B cell (primary cell): ENCODE measurements around the gene CTTN. TPM values are rescaled to one million over a fixed set of nuclear protein-coding genes. Genes with fewer than 3 reads are reported as not detected.

Source experiments
- ATAC-seq: fragments of 200-7000 bp; cut with Tn5 transposase; one replicate; pipeline ENCODE4 v1.10.0; 2021; ENCODE audit warnings: low read depth, mild to moderate bottlenecking, moderate number of reproducible peaks, moderate library complexity
- CTCF ChIA-PET: fragments of 350-600 bp; sonication (Branson Sonifier 250); formaldehyde crosslinking; loops from one replicate; lab custom pipeline; 2021; ENCODE audit warnings: antibody characterized with exemption, inconsistent platforms; lab: Charles Lee
- POLR2A ChIA-PET: fragments of 350-600 bp; sonication (Branson Sonifier 250); formaldehyde crosslinking; loops from one replicate; lab custom pipeline; 2021; ENCODE audit warnings: antibody characterized with exemption; lab: Charles Lee
- DNase-seq: peaks from one replicate; pipeline ENCODE4 v3.0.0; 2013
- H2AFZ ChIP-seq: 2 replicates; pipeline ENCODE4 v1.6.1; 2012; ENCODE audit warnings: mild to moderate bottlenecking, low read depth, low read length; ENCODE audit not compliant: insufficient read depth, poor library complexity, severe bottlenecking
- H3K27ac ChIP-seq, 2 donors: 1 replicate in 1 of 2; 2 replicates in 1 of 2; pipeline ENCODE4 v1.5.1; 2012 to 2013; ENCODE audit warnings: low read length in 2 of 2, mild to moderate bottlenecking in 2 of 2, moderate library complexity in 1 of 2
- H3K27me3 ChIP-seq, 4 experiments: fragments of 200-600 bp in 1 of 4; sonication (generic) in 1 of 4; replicated peaks in 1 of 4; 1 replicate in 2 of 4; 2 replicates in 2 of 4; pipeline versions ENCODE4 v1.6.1 to v1.7.0; 2013 to 2016; ENCODE audit warnings: low read length in 3 of 4, mild to moderate bottlenecking in 2 of 4, mixed read lengths in 1 of 4, moderate library complexity in 1 of 4; ENCODE audit not compliant: insufficient read depth in 4 of 4, control insufficient read depth in 3 of 4; ENCODE audit errors: control extremely low read depth in 1 of 4
- H3K36me3 ChIP-seq, 2 experiments: replicated peaks in 1 of 2; 1 replicate in 1 of 2; 2 replicates in 1 of 2; pipeline versions ENCODE4 v1.6.1 to v1.7.1; 2013; ENCODE audit warnings: low read length in 1 of 2; ENCODE audit not compliant: insufficient read depth in 2 of 2, control insufficient read depth in 1 of 2; ENCODE audit errors: control extremely low read depth in 1 of 2, extremely low read depth in 1 of 2
- H3K4me1 ChIP-seq, 2 donors: fragments of 200-600 bp in 1 of 2; sonication (generic) in 1 of 2; 1 replicate in 1 of 2; 2 replicates in 1 of 2; pipeline versions ENCODE4 v1.5.1 to v1.6.1; 2013 to 2017; ENCODE audit warnings: low read length in 2 of 2; ENCODE audit not compliant: control insufficient read depth in 2 of 2, insufficient read depth in 2 of 2
- H3K4me2 ChIP-seq: replicated peaks from 2 replicates; pipeline ENCODE3; 2012; ENCODE audit warnings: mild to moderate bottlenecking, low read depth, low read length; ENCODE audit not compliant: poor library complexity, severe bottlenecking
- H3K4me3 ChIP-seq, 5 experiments: fragments of 200-600 bp in 1 of 5; sonication (generic) in 1 of 5; 1 replicate in 3 of 5; 2 replicates in 2 of 5; pipeline versions ENCODE4 v1.5.1 to v1.7.0; 2011 to 2016; ENCODE audit warnings: low read length in 4 of 5, mild to moderate bottlenecking in 4 of 5, low read depth in 2 of 5, control low read depth in 1 of 5, moderate library complexity in 1 of 5; ENCODE audit not compliant: insufficient read depth in 1 of 5; ENCODE audit errors: control extremely low read depth in 1 of 5, extremely low read depth in 1 of 5
- H3K79me2 ChIP-seq: fragments of 200-600 bp; sonication (generic); one replicate; pipeline ENCODE4 v1.6.0; 2016; ENCODE audit warnings: low read length; ENCODE audit not compliant: control insufficient read depth, insufficient read depth
- H3K9ac ChIP-seq: fragments of 200-600 bp; sonication (generic); 2 replicates; pipeline ENCODE4 v1.6.1; 2017; ENCODE audit warnings: mild to moderate bottlenecking, low read length, moderate library complexity
- H3K9me3 ChIP-seq, 3 donors: one replicate each; pipeline versions ENCODE4 v1.6.1 to v1.7.1; 2013; ENCODE audit warnings: low read length in 2 of 3; ENCODE audit not compliant: control insufficient read depth in 2 of 3, insufficient read depth in 1 of 3; ENCODE audit errors: control extremely low read depth in 1 of 3
- H4K20me1 ChIP-seq: 2 replicates; pipeline ENCODE4 v1.6.0; 2012; ENCODE audit warnings: mild to moderate bottlenecking, low read length; ENCODE audit not compliant: insufficient read depth, control insufficient read depth, poor library complexity, severe bottlenecking
- H3K27ac Mint-ChIP-seq: one replicate; pipeline ENCODE4 v1.8.0; 2021; ENCODE audit warnings: mixed read lengths
- H3K27me3 Mint-ChIP-seq: one replicate; pipeline ENCODE4 v1.8.0; 2021; ENCODE audit warnings: mixed read lengths
- H3K4me1 Mint-ChIP-seq: one replicate; pipeline ENCODE4 v1.8.0; 2021; ENCODE audit warnings: mixed read lengths
- H3K4me3 Mint-ChIP-seq: one replicate; pipeline ENCODE4 v1.8.0; 2021; ENCODE audit warnings: mixed read lengths
- H3K9me3 Mint-ChIP-seq: one replicate; pipeline ENCODE4 v1.8.0; 2022; ENCODE audit warnings: mixed read lengths; ENCODE audit not compliant: insufficient read depth
- CTCF ChIP-seq: fragments of 200-600 bp; IDR thresholded peaks from one replicate; pipeline ENCODE4 v1.8.0; 2022; ENCODE audit warnings: antibody characterized with exemption, mild to moderate bottlenecking
- EZH2 ChIP-seq: IDR thresholded peaks from 2 replicates; pipeline ENCODE4 v1.6.1; 2012; ENCODE audit warnings: borderline replicate concordance, low read depth, mild to moderate bottlenecking, moderate library complexity, low read length; ENCODE audit not compliant: insufficient read depth, poor library complexity, severe bottlenecking
- WGBS: methylation state at CpG from one replicate; pipeline ENCODE4 v1.1.5; 2013; ENCODE audit warnings: missing lambda C conversion rate; ENCODE audit not compliant: insufficient coverage; 5-methylcytosine and 5-hydroxymethylcytosine counted together
- intact Hi-C: fragments of 100-400 bp; cut with micrococcal nuclease; formaldehyde crosslinking; loops from one replicate; pipeline ENCODE4 v1.10.0; 2022
- polyA plus RNA-seq: library from polyadenylated mRNA; depleted of rRNA; stranded (reverse); fragments of >200 nt; gene quantifications from 2 replicates; pipeline ENCODE4 v1.2.3, GENCODE V29; 2012
- total RNA-seq, 2 donors: library from RNA; stranded (reverse); fragments of 120-200 nt in 1 of 2; gene quantifications; 1 replicate in 1 of 2; 2 replicates in 1 of 2; pipeline versions ENCODE4 v1.2.3 to v1.2.4, GENCODE V29; 2013 to 2022

The CTTN gene
- total and polyA plus RNA-seq, 2 donors (not counting 1 experiment from before 2014, with no cell fraction given): 0.34 TPM; not detected in 1

DNA sequence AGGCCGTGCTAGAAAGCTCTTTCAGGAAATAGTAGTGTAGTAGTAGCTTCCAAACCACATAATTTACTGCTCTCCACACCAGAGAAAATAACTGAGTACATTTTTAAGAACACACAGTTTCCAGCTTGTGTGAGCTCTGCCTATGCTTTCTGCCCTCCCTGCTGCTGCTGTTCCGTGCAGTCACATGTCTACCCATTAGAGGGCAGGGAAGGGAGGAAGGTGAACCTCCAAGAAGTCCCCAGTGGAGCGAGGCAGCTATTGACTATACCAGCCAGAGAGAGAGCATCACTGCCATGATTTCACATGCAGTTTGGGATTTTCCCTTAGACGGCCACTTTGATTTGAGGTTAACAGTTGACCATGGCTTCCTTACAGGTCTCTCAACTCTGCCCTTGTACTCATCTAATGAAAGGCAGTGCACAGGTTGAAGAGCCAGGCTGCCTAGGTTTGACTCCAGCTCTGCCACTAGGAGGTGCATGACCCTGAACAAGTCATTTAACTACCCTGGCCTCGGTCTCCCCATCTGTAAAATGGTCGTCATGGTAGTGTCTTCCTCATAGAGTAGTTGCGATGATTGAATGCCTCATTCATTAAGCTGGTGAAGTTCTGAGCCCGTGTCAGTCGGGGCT, 19.7 kb upstream of the CTTN start:
- Histone ChIP-seq H4K20me1 (no peaks in the 10 kb centered on the region), H3K27me3 (no peaks in the 10 kb centered on the region), H3K36me3 (peaks cover 2 to 56% of the 10 kb centered on the region in 2 experiments), H2AFZ (no peak overlapping the region), H3K9ac (no peak overlapping the region), H3K27ac (no peak overlapping the region), H3K4me3 (no peak overlapping the region), H3K79me2 (no peaks in the 10 kb centered on the region), H3K4me2 (no peak overlapping the region), H3K4me1 (no peaks in the 10 kb centered on the region), H3K9me3 (no peaks in the 10 kb centered on the region)
- no peak for ATAC-seq
- TF ChIP-seq EZH2 (no peak), CTCF (no peak)
- Mint-ChIP-seq H3K9me3 (no peaks in the 10 kb centered on the region), H3K4me1 (no peaks in the 10 kb centered on the region), H3K4me3 (no peak overlapping the region), H3K27me3 (no peaks in the 10 kb centered on the region), H3K27ac (no peak overlapping the region)
- intact Hi-C loops: no loop called here
- no peak for DNase-seq
- POLR2A ChIA-PET: no interaction called here
- WGBS: 82% methylated on average over 6 of the region's 9 CpGs
- CTCF ChIA-PET: no interaction called here

DNA sequence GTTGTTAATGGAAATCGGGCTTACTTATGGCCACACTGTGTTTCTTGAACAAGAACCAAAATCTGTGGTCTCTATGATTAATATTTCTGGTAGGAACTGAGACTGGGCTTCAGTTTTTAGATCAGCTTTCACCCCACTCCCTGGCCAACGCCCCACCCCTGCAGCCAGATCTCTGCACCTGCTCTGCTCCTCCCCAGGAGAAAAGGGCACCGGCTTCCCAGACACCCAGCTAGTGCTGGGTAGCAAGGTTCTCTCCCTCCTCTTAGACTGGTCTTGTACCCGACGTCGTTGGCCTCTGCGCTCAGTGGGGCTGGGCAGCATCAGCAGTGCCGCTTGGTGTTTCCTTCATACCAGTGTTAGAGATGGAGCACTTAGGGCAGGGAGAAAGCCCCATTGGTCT, 17.0 kb upstream of the CTTN start:
- Histone ChIP-seq H2AFZ (no peak overlapping the region), H4K20me1 (no peaks in the 10 kb centered on the region), H3K79me2 (no peaks in the 10 kb centered on the region), H3K27ac (no peak overlapping the region), H3K27me3 (no peaks in the 10 kb centered on the region), H3K9ac (no peak overlapping the region), H3K9me3 (no peaks in the 10 kb centered on the region), H3K4me2 (no peak overlapping the region), H3K4me3 (no peak overlapping the region), H3K4me1 (no peaks in the 10 kb centered on the region), H3K36me3 (peaks cover 0 to 39% of the 10 kb centered on the region in 2 experiments)
- Mint-ChIP-seq H3K9me3 (no peaks in the 10 kb centered on the region), H3K27ac (no peak overlapping the region), H3K4me1 (no peaks in the 10 kb centered on the region), H3K27me3 (no peaks in the 10 kb centered on the region), H3K4me3 (no peak overlapping the region)
- intact Hi-C loops: no loop called here
- CTCF ChIA-PET: no interaction called here
- POLR2A ChIA-PET: no interaction called here
- TF ChIP-seq EZH2 (no peak), CTCF (no peak)
- no peak for DNase-seq
- 85% methylated on average over 7 of the region's 8 CpGs for WGBS
- no peak for ATAC-seq
